ENCODE results near the gene PIRT.

The PIRT gene

GRCh38 chr17:10799407-10799806, 38.5 kb downstream of the PIRT start:
- Histone ChIP-seq H3K4me1 (ENCODE audit: control insufficient read depth, insufficient read depth, low read length) (no peaks in the 10 kb centered on the region), H3K27me3 (ENCODE audit: control insufficient read depth, insufficient read depth, low read length) (no peaks in the 10 kb centered on the region), H3K4me2 (ENCODE audit: low read length) (no peak overlapping the region), H3K9me3 (replicated peaks; ENCODE audit: low read length) (peaks cover 3% of the 10 kb centered on the region), H3K36me3 (ENCODE audit: insufficient read depth, low read length) (no peaks in the 10 kb centered on the region), H3K4me3 (ENCODE audit: low read length) (no peak overlapping the region), H3K9ac (ENCODE audit: low read depth, low read length) (no peak overlapping the region)

GRCh38 chr17:10798910-10799309, 39.0 kb downstream of the PIRT start:
- H3K4me3 ChIP-seq (ENCODE audit: low read length), result no peak overlapping the region
- no peak overlapping the region for H3K9ac ChIP-seq (ENCODE audit: low read depth, low read length)
- H3K9me3 ChIP-seq (replicated peaks; ENCODE audit: low read length), result peaks cover 3% of the 10 kb centered on the region

GRCh38 chr17:10798332-10798749, 39.5 kb downstream of the PIRT start:
- H3K4me2 ChIP-seq (ENCODE audit: low read length), result no peak overlapping the region
- no peaks in the 10 kb centered on the region for H3K4me1 ChIP-seq (ENCODE audit: control insufficient read depth, insufficient read depth, low read length)
- no peak overlapping the region for H3K9ac ChIP-seq (ENCODE audit: low read depth, low read length)
- no peaks in the 10 kb centered on the region for H3K27me3 ChIP-seq (ENCODE audit: control insufficient read depth, insufficient read depth, low read length)
- no peaks in the 10 kb centered on the region for H3K36me3 ChIP-seq (ENCODE audit: insufficient read depth, low read length)
- peaks cover 3% of the 10 kb centered on the region for H3K9me3 ChIP-seq (replicated peaks; ENCODE audit: low read length)
- H3K4me3 ChIP-seq (ENCODE audit: low read length), result no peak overlapping the region

More at GRCh38 chr17:10798910-10799309, 39.0 kb downstream of the PIRT start:
- no peaks in the 10 kb centered on the region for H3K4me1 ChIP-seq (ENCODE audit: control insufficient read depth, insufficient read depth, low read length)
- H3K27me3 ChIP-seq (ENCODE audit: control insufficient read depth, insufficient read depth, low read length), result no peaks in the 10 kb centered on the region
- no peak overlapping the region for H3K4me2 ChIP-seq (ENCODE audit: low read length)
- no peaks in the 10 kb centered on the region for H3K36me3 ChIP-seq (ENCODE audit: insufficient read depth, low read length)

- Histone ChIP-seq H3K4me2 (ENCODE audit: low read length) (no peak overlapping the region), H3K9ac (ENCODE audit: low read depth, low read length) (no peak overlapping the region), H3K4me3 (ENCODE audit: low read length) (no peak overlapping the region), H3K4me1 (ENCODE audit: control insufficient read depth, insufficient read depth, low read length) (no peaks in the 10 kb centered on the region), H3K36me3 (ENCODE audit: insufficient read depth, low read length) (no peaks in the 10 kb centered on the region), H3K27me3 (ENCODE audit: control insufficient read depth, insufficient read depth, low read length) (no peaks in the 10 kb centered on the region), H3K9me3 (replicated peaks; ENCODE audit: low read length) (peaks cover 2% of the 10 kb centered on the region)
Measured at GRCh38 chr17:10797476-10798328, 40.2 kb downstream of the PIRT start.

DNA sequence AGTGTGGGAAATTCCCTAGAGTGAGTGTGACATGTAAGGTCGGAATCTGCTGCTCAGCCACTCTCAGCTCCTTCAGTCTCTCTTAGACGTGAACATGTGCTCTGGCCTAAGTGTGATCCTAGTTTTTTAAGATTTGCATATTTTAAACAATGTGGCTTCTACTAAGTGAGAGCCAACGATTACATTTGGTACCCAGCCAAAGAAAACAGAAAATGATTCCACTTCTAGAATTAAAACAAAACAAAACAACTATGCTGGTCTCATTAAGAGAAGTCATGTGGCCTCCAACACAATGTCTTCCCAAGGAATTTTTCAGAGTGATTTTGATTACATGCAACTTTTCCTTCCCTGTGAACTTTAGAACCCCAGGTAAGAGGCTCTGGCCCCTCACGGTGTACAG, 44.1 kb downstream of the PIRT start:
- H3K4me3 ChIP-seq (ENCODE audit: low read length), result no peak overlapping the region
- no peaks in the 10 kb centered on the region for H3K4me1 ChIP-seq (ENCODE audit: control insufficient read depth, insufficient read depth, low read length)

GRCh38 chr17:10793256-10793655, 44.6 kb downstream of the PIRT start:
- Histone ChIP-seq H3K36me3 (ENCODE audit: insufficient read depth, low read length) (no peaks in the 10 kb centered on the region), H3K27me3 (ENCODE audit: control insufficient read depth, insufficient read depth, low read length) (no peaks in the 10 kb centered on the region), H3K9ac (ENCODE audit: low read depth, low read length) (no peak overlapping the region), H3K4me2 (ENCODE audit: low read length) (no peak overlapping the region), H3K4me3 (ENCODE audit: low read length) (no peak overlapping the region), H3K4me1 (ENCODE audit: control insufficient read depth, insufficient read depth, low read length) (no peaks in the 10 kb centered on the region), H3K9me3 (replicated peaks; ENCODE audit: low read length) (no peaks in the 10 kb centered on the region)

More for the DNA sequence above, 44.1 kb downstream of the PIRT start:
- Histone ChIP-seq H3K9ac (ENCODE audit: low read depth, low read length) (no peak overlapping the region), H3K27me3 (ENCODE audit: control insufficient read depth, insufficient read depth, low read length) (no peaks in the 10 kb centered on the region), H3K36me3 (ENCODE audit: insufficient read depth, low read length) (no peaks in the 10 kb centered on the region), H3K4me2 (ENCODE audit: low read length) (no peak overlapping the region), H3K9me3 (replicated peaks; ENCODE audit: low read length) (no peaks in the 10 kb centered on the region)

GRCh38 chr17:10792151-10792550, 45.7 kb downstream of the PIRT start:
- no peak overlapping the region for H3K4me3 ChIP-seq (ENCODE audit: low read length)
- no peak overlapping the region for H3K9ac ChIP-seq (ENCODE audit: low read depth, low read length)
- H3K9me3 ChIP-seq (replicated peaks; ENCODE audit: low read length), result no peaks in the 10 kb centered on the region
- H3K4me1 ChIP-seq (ENCODE audit: control insufficient read depth, insufficient read depth, low read length), result no peaks in the 10 kb centered on the region
- H3K27me3 ChIP-seq (ENCODE audit: control insufficient read depth, insufficient read depth, low read length), result no peaks in the 10 kb centered on the region
- no peak overlapping the region for H3K4me2 ChIP-seq (ENCODE audit: low read length)
- no peaks in the 10 kb centered on the region for H3K36me3 ChIP-seq (ENCODE audit: insufficient read depth, low read length)

GRCh38 chr17:10790491-10791401, 47.1 kb downstream of the PIRT start:
- no peak overlapping the region for H3K9ac ChIP-seq (ENCODE audit: low read depth, low read length)

DNA sequence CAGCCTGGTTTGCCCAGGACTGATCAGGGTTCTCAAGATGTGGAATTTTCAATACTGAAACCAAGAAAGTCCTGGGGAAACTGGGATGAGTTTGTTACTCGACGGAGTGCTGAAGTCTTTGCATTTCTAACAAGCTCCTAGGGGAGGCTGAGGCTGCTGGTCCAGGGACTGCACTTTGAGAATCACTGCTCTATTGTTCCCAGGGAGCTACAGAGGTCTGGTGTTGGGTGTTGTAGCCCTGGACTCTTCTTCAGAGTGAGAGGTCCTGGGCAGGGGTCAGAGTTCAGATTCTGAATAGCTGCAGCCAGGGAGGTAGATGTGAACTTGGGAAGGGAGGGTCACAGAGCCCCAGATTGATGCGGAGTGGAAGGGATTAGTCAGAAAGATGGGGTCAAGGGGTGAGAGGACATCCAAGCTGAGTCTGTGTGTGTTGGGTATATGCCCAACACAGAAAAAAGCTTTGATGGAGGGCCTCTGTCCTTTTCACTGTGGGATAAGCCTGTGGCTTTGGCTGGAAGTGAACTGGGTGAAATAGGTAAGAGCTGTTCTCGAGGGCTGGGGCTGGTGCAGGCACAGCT, 48.1 kb downstream of the PIRT start:
- Histone ChIP-seq H3K9me3 (replicated peaks; ENCODE audit: low read length) (no peaks in the 10 kb centered on the region), H3K36me3 (ENCODE audit: insufficient read depth, low read length) (no peaks in the 10 kb centered on the region), H3K4me1 (ENCODE audit: control insufficient read depth, insufficient read depth, low read length) (no peaks in the 10 kb centered on the region), H3K27me3 (ENCODE audit: control insufficient read depth, insufficient read depth, low read length) (no peaks in the 10 kb centered on the region), H3K4me3 (ENCODE audit: low read length) (no peak overlapping the region), H3K9ac (ENCODE audit: low read depth, low read length) (no peak overlapping the region), H3K4me2 (ENCODE audit: low read length) (no peak overlapping the region)

More at GRCh38 chr17:10790491-10791401, 47.1 kb downstream of the PIRT start:
- Histone ChIP-seq H3K36me3 (ENCODE audit: insufficient read depth, low read length) (no peaks in the 10 kb centered on the region), H3K4me2 (ENCODE audit: low read length) (no peak overlapping the region), H3K9me3 (replicated peaks; ENCODE audit: low read length) (no peaks in the 10 kb centered on the region), H3K4me3 (ENCODE audit: low read length) (no peak overlapping the region), H3K27me3 (ENCODE audit: control insufficient read depth, insufficient read depth, low read length) (no peaks in the 10 kb centered on the region), H3K4me1 (ENCODE audit: control insufficient read depth, insufficient read depth, low read length) (no peaks in the 10 kb centered on the region)

DNA sequence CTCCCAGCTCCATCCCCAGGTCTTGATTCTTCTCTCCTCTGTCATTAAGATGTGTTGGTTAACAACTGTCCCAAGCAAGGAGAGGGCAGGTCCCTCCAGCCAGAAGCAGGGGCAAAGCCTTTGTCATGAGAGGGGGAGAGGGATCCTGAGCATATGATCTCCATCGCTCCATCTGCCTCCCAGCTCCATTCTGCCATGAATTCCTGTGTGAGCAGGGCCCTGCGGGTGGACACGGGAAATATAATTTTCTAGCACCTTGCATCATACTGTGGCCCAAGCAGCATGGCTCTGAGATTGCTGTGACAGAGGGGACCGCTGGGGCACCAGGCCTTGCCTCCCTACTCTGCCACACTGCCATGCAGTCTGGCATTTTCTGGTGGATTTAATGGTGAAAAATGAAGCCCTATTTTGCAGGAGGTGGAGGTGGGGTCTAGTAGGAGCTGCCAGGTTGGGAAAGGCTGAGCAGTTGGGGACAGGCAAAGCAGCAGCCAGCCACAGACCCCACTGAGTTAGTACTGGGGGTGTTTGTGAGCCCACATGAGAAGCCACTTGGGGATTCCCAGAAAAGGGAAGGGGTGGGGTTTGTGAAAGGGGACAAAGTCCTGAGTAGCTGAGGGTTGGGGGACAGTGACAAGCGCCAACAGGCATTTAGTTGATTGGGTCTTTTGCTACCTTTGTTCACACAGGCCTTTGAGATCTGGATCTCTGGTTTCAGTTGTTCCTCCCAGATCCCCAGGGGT, 50.4 kb downstream of the PIRT start:
- Histone ChIP-seq H3K4me1 (ENCODE audit: control insufficient read depth, insufficient read depth, low read length) (no peaks in the 10 kb centered on the region), H3K4me2 (ENCODE audit: low read length) (no peak overlapping the region), H3K36me3 (ENCODE audit: insufficient read depth, low read length) (no peaks in the 10 kb centered on the region)

GRCh38 chr17:10785295-10785694, 52.6 kb downstream of the PIRT start:
- Histone ChIP-seq H3K4me3 (ENCODE audit: low read length) (no peak overlapping the region), H3K4me1 (ENCODE audit: control insufficient read depth, insufficient read depth, low read length) (no peaks in the 10 kb centered on the region), H3K9me3 (replicated peaks; ENCODE audit: low read length) (no peaks in the 10 kb centered on the region), H3K27me3 (ENCODE audit: control insufficient read depth, insufficient read depth, low read length) (no peaks in the 10 kb centered on the region), H3K36me3 (ENCODE audit: insufficient read depth, low read length) (no peaks in the 10 kb centered on the region), H3K4me2 (ENCODE audit: low read length) (no peak overlapping the region), H3K9ac (ENCODE audit: low read depth, low read length) (no peak overlapping the region)

More for the DNA sequence above, 50.4 kb downstream of the PIRT start:
- H3K27me3 ChIP-seq (ENCODE audit: control insufficient read depth, insufficient read depth, low read length), result no peaks in the 10 kb centered on the region
- no peaks in the 10 kb centered on the region for H3K9me3 ChIP-seq (replicated peaks; ENCODE audit: low read length)
- H3K9ac ChIP-seq (ENCODE audit: low read depth, low read length), result no peak overlapping the region
- H3K4me3 ChIP-seq (ENCODE audit: low read length), result no peak overlapping the region

Data from skeletal muscle satellite cell (primary cell).